ENCODE measurements around the gene SMARCC2. TPM values are rescaled to one million over a fixed set of nuclear protein-coding genes. Genes with fewer than 3 reads are reported as not detected.
A peak's percentile ranks its signal among the peaks of the same experiment; 100 is the strongest.

SMARCC2 gene
- total RNA-seq, 1 experiment from 2014 or later = 94.8 TPM

DNA sequence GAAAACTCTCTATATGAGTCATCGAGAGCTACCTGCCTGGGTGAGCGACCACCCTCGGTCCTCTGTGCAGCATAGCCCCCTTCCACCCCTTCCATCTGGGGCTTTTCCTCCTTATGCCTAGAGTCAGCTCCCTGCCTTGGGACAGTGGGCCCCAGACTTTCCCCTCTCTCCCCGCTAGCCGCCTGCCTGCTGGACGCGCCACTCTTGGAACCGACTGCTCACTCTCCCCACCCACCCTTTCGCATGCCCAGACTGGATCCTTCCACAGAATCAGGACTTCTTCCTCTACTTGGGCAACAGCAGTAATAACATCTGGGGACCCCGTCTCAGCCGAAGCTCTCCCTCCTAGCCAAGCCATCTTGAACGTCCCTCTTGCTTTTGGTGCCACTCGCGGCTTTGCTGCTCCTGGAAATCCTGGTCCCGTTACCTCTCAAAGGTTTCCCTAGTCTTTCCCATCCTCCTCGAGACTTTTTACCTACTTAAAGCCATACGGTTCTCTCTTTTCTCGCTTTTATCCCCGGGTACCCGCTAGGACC lies 60.5 kb downstream of the SMARCC2 start:
- ChIA-PET CTCF (interaction anchor here (0.6 to 2.8 kb wide), 13 partner anchors 9 to 508 kb away, joined by 3 to 66 read pairs (median 5); partner anchors contain the start of genes MYL6, MYL6B, RNF41 and SMARCC2), POLR2A (interaction anchor here (0.5 to 2.0 kb wide), 11 partner anchors 11 to 93 kb away, joined by 3 to 27 read pairs (median 11); partner anchors contain the start of genes MYL6, MYL6B, PA2G4 and RNF41)
- Mint-ChIP-seq H3K36me3 (ENCODE audit: insufficient read depth, unreplicated experiment) (peaks cover 62% of the 10 kb centered on the region), H3K4me3 (ENCODE audit: unreplicated experiment) (peak overlapping the region; percentile 89), H3K27ac (ENCODE audit: unreplicated experiment) (peak overlapping the region; percentile 91), H3K9me3 (ENCODE audit: unreplicated experiment) (no peaks in the 10 kb centered on the region), H3K4me1 (ENCODE audit: low read depth, unreplicated experiment) (peaks cover 35% of the 10 kb centered on the region), H3K27me3 (ENCODE audit: insufficient read depth, unreplicated experiment) (no peaks in the 10 kb centered on the region)
- intact Hi-C loops (cut with micrococcal nuclease; ENCODE audit: unreplicated experiment) = loop anchor here (1.0 kb wide), 3 partner anchors 9 to 29 kb away; partner anchors contain the start of gene MYL6B
- TF ChIP-seq, protein P1, sequence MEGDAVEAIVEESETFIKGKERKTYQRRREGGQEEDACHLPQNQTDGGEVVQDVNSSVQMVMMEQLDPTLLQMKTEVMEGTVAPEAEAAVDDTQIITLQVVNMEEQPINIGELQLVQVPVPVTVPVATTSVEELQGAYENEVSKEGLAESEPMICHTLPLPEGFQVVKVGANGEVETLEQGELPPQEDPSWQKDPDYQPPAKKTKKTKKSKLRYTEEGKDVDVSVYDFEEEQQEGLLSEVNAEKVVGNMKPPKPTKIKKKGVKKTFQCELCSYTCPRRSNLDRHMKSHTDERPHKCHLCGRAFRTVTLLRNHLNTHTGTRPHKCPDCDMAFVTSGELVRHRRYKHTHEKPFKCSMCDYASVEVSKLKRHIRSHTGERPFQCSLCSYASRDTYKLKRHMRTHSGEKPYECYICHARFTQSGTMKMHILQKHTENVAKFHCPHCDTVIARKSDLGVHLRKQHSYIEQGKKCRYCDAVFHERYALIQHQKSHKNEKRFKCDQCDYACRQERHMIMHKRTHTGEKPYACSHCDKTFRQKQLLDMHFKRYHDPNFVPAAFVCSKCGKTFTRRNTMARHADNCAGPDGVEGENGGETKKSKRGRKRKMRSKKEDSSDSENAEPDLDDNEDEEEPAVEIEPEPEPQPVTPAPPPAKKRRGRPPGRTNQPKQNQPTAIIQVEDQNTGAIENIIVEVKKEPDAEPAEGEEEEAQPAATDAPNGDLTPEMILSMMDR (IDR thresholded peaks at IDR 0.05; ENCODE audit: insufficient read depth in 1 of 2, low read depth in 1 of 2, low read length in 1 of 2, severe bottlenecking in 1 of 2, unreplicated experiment in 1 of 2) = no peak
- Histone ChIP-seq H3K36me3 (ENCODE audit: control insufficient read depth, insufficient read depth, low read length) (peaks cover 7% of the 10 kb centered on the region), H3K27me3 (replicated peaks; ENCODE audit: control insufficient read depth, insufficient read depth, low read length) (no peaks in the 10 kb centered on the region), H3K9me3 (no peaks in the 10 kb centered on the region), H3K4me3 (ENCODE audit: low read depth, low read length) (peak overlapping the region; percentile 75), H3K4me1 (peaks cover 29% of the 10 kb centered on the region)
- BruUV-seq (replicated peaks) = no TSS peak
- DNase-seq = no peak

DNA sequence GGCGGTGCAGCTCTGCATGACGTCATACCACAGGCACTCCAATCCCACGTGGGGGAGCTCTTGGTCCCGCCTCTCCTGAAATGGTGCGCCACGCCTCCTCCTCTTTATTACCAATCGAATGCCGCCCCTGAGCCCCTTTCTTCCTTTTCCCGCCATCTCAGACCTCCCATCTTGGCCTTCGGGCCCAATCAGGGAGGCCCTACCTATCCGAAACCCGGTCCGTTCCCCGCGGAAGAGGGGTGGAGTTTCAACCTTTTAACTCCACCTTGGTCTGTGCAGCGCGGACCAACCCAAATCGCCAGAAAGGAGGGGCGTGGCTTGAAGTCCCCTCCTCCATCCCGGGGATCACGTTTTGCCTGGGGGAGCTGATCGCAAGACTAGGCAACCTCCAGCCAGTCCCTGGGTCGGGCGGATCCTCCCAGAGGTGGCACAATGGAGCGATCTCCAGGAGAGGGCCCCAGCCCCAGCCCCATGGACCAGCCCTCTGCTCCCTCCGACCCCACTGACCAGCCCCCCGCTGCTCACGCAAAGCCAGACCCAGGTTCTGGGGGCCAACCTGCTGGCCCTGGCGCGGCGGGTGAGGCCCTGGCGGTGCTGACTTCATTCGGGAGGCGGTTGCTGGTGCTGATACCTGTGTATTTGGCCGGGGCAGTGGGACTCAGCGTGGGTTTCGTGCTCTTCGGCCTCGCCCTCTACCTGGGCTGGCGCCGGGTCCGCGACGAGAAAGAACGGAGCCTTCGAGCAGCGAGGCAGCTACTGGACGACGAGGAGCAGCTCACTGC lies 61.2 kb downstream of the SMARCC2 start, which contains the start of gene ESYT1:
ESYT1 (plus strand) TSS at position 380 of the 782 bp plus-strand sequence; CDS start at position 433, 53 bp downstream.
- Mint-ChIP-seq H3K27ac (ENCODE audit: unreplicated experiment) (peak within 1 kb of the TSS; percentile 91), H3K27me3 (ENCODE audit: insufficient read depth, unreplicated experiment) (no peaks in the 10 kb centered on the region), H3K4me3 (ENCODE audit: unreplicated experiment) (peak within 1 kb of the TSS; percentile 89), H3K4me1 (ENCODE audit: low read depth, unreplicated experiment) (peaks cover 35% of the 10 kb centered on the region), H3K36me3 (ENCODE audit: insufficient read depth, unreplicated experiment) (peaks cover 57% of the 10 kb centered on the region), H3K9me3 (ENCODE audit: unreplicated experiment) (no peaks in the 10 kb centered on the region)
- ChIA-PET POLR2A (interaction anchor here (0.5 to 2.0 kb wide), 17 partner anchors 10 to 151 kb away, joined by 3 to 27 read pairs (median 7); partner anchors contain the start of genes ANKRD52, MYL6, MYL6B and PA2G4), CTCF (interaction anchor here (0.5 to 2.8 kb wide), 23 partner anchors 8 to 509 kb away, joined by 3 to 66 read pairs (median 4); partner anchors contain the start of genes MYL6, MYL6B, PA2G4 and RAB5B)
- Histone ChIP-seq H3K4me3 (ENCODE audit: low read depth, low read length) (peak within 1 kb of the TSS; percentile 75), H3K9me3 (no peaks in the 10 kb centered on the region), H3K4me1 (peaks cover 29% of the 10 kb centered on the region), H3K27me3 (replicated peaks; ENCODE audit: control insufficient read depth, insufficient read depth, low read length) (no peaks in the 10 kb centered on the region), H3K36me3 (ENCODE audit: control insufficient read depth, insufficient read depth, low read length) (peaks cover 6% of the 10 kb centered on the region)
- intact Hi-C loops (cut with micrococcal nuclease; ENCODE audit: unreplicated experiment) = loop anchor here (1.0 to 2.0 kb wide), 6 partner anchors 9 to 139 kb away; partner anchors contain the start of genes ANKRD52, COQ10A, MYL6B and SMARCC2
- TF ChIP-seq, protein P1 (IDR thresholded peaks at IDR 0.05; ENCODE audit: insufficient read depth in 1 of 2, low read depth in 1 of 2, low read length in 1 of 2, severe bottlenecking in 1 of 2, unreplicated experiment in 1 of 2) = no peak
- TSS peak; percentile 57 for BruUV-seq (replicated peaks)
- peak; percentile 99 for DNase-seq

DNA sequence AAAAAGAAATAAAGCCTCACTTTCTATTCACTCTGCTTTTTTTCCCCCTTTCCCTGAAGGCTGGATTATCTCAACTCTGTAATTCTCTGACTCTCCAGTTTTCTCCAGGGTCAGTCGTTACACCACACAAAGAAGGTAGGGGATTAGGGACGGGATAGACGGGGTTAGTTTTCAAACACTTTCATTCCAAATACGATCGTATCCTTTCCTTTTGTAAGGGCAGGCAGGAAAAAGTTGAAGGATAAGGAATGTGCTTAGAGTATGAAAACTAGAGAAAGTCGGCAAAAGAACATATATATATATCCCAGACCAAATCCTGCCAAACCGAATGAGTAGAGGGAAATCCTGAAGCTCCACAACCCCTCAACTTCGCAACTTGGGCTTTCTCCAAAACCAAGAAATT lies 61.8 kb downstream of the SMARCC2 start:
- H3K36me3 Mint-ChIP-seq (ENCODE audit: insufficient read depth, unreplicated experiment) = peaks cover 55% of the 10 kb centered on the region
- intact Hi-C loops (cut with micrococcal nuclease; ENCODE audit: unreplicated experiment) = loop anchor here (2.0 kb wide), 3 partner anchors 61 to 139 kb away; partner anchors contain the start of genes ANKRD52, COQ10A and SMARCC2
- H3K27ac Mint-ChIP-seq (ENCODE audit: unreplicated experiment) = peak overlapping the region; percentile 91
- TSS peak; percentile 98 for BruUV-seq (replicated peaks)
- no peaks in the 10 kb centered on the region for H3K9me3 ChIP-seq
- H3K27me3 Mint-ChIP-seq (ENCODE audit: insufficient read depth, unreplicated experiment) = no peaks in the 10 kb centered on the region
- ChIA-PET CTCF (interaction anchor here (0.5 to 2.8 kb wide), 20 partner anchors 8 to 509 kb away, joined by 3 to 66 read pairs (median 4); partner anchors contain the start of genes MYL6, MYL6B, PA2G4 and RAB5B), POLR2A (interaction anchor here (0.6 to 2.0 kb wide), 15 partner anchors 9 to 152 kb away, joined by 3 to 27 read pairs (median 8); partner anchors contain the start of genes ANKRD52, MYL6, MYL6B and PA2G4)
- TF ChIP-seq, protein P1 (IDR thresholded peaks at IDR 0.05; ENCODE audit: insufficient read depth in 1 of 2, low read depth in 1 of 2, low read length in 1 of 2, severe bottlenecking in 1 of 2, unreplicated experiment in 1 of 2) = no peak
- H3K4me1 Mint-ChIP-seq (ENCODE audit: low read depth, unreplicated experiment) = peaks cover 35% of the 10 kb centered on the region
- no peaks in the 10 kb centered on the region for H3K27me3 ChIP-seq (replicated peaks; ENCODE audit: control insufficient read depth, insufficient read depth, low read length)
- H3K36me3 ChIP-seq (ENCODE audit: control insufficient read depth, insufficient read depth, low read length) = peaks cover 4% of the 10 kb centered on the region
- peaks cover 29% of the 10 kb centered on the region for H3K4me1 ChIP-seq
- H3K9me3 Mint-ChIP-seq (ENCODE audit: unreplicated experiment) = no peaks in the 10 kb centered on the region
- H3K4me3 Mint-ChIP-seq (ENCODE audit: unreplicated experiment) = peak overlapping the region; percentile 89
- DNase-seq = no peak
- peak overlapping the region; percentile 40 for H3K4me3 ChIP-seq (ENCODE audit: low read depth, low read length)
